HEK293 (cell line): ENCODE measurements around the gene NOM1.

Source experiments
- CTCF ChIA-PET: fragments of 350-600 bp; formaldehyde crosslinking; extraction: SDS; loops from one replicate; lab custom pipeline; 2021; ENCODE audit warnings: antibody characterized with exemption; lab: Yijun Ruan, JAX
- POLR2A ChIA-PET: fragments of 300-600 bp; formaldehyde crosslinking; extraction: SDS; loops from one replicate; lab custom pipeline; 2020; ENCODE audit warnings: antibody characterized with exemption, inconsistent platforms; lab: Yijun Ruan, JAX
- H3K27ac ChIP-seq: fragments of 200-500 bp; sonication (Bioruptor generic); 2 replicates; pipeline ENCODE4 v1.5.1; 2014; ENCODE audit warnings: low read depth, low read length, control low read depth, inconsistent platforms; ENCODE audit errors: extremely low read depth
- H3K36me3 ChIP-seq, 2 experiments: fragments of 200-500 bp in 1 of 2; sonication (Bioruptor generic) in 1 of 2; 1 replicate in 1 of 2; 2 replicates in 1 of 2; pipeline ENCODE4 v1.5.1; 2014 to 2017; ENCODE audit warnings: inconsistent platforms in 2 of 2, low read length in 2 of 2; ENCODE audit not compliant: control insufficient read depth in 2 of 2, insufficient read depth in 1 of 2
- H3K4me1 ChIP-seq: fragments of 200-500 bp; sonication (Bioruptor generic); 2 replicates; pipeline ENCODE4 v1.5.1; 2014; ENCODE audit warnings: mild to moderate bottlenecking, low read length, inconsistent platforms; ENCODE audit not compliant: control insufficient read depth, insufficient read depth
- H3K4me3 ChIP-seq: 2 replicates; pipeline ENCODE4 v1.5.1; 2011; ENCODE audit warnings: low read depth, mild to moderate bottlenecking, control low read depth, low read length, moderate library complexity
- H3K9me3 ChIP-seq: fragments of 200-500 bp; sonication (Bioruptor generic); 2 replicates; pipeline ENCODE4 v1.5.1; 2014; ENCODE audit warnings: low read depth, low read length, inconsistent platforms; ENCODE audit not compliant: control insufficient read depth, insufficient read depth
- HOXD13 ChIP-seq: sonication (generic); formaldehyde crosslinking; IDR thresholded peaks from 2 replicates; pipeline ENCODE4 v1.8.0; 2022; ENCODE audit warnings: missing genetic modification reagents, borderline replicate concordance
- SALL2 ChIP-seq: fragments of 450-650 bp; formaldehyde crosslinking; IDR thresholded peaks from 2 replicates; pipeline ENCODE4 v1.5.0; 2017; ENCODE audit warnings: missing biosample characterization, mild to moderate bottlenecking, missing genetic modification characterization, borderline replicate concordance
- ZNF132 ChIP-seq: fragments of 450-650 bp; formaldehyde crosslinking; IDR thresholded peaks from 2 replicates; pipeline ENCODE4 v1.5.1; 2017; ENCODE audit warnings: missing biosample characterization, missing genetic modification characterization, borderline replicate concordance
- ZNF174 ChIP-seq: fragments of 450-650 bp; formaldehyde crosslinking; IDR thresholded peaks from 2 replicates; pipeline ENCODE4 v1.5.0; 2017; ENCODE audit warnings: missing biosample characterization, mild to moderate bottlenecking, missing genetic modification characterization
- ZNF19 ChIP-seq: fragments of 450-650 bp; formaldehyde crosslinking; IDR thresholded peaks from 2 replicates; pipeline ENCODE4; 2016; ENCODE audit warnings: missing biosample characterization, missing genetic modification characterization, low read depth
- ZNF202 ChIP-seq: fragments of 450-650 bp; formaldehyde crosslinking; IDR thresholded peaks from 2 replicates; pipeline ENCODE4 v1.5.1; 2016; ENCODE audit warnings: missing biosample characterization, missing genetic modification characterization, borderline replicate concordance
- ZNF214 ChIP-seq: fragments of 450-650 bp; formaldehyde crosslinking; IDR thresholded peaks from 2 replicates; pipeline ENCODE4 v1.5.1; 2017; ENCODE audit warnings: missing biosample characterization, mild to moderate bottlenecking, missing genetic modification characterization, borderline replicate concordance
- ZNF266 ChIP-seq: fragments of 450-650 bp; formaldehyde crosslinking; IDR thresholded peaks from 2 replicates; pipeline ENCODE4 v1.5.1; 2016; ENCODE audit warnings: missing biosample characterization, missing genetic modification characterization, low read depth
- ZNF302 ChIP-seq: fragments of 450-650 bp; formaldehyde crosslinking; IDR thresholded peaks from 2 replicates; pipeline ENCODE4 v1.5.1; 2016; ENCODE audit warnings: missing biosample characterization, missing genetic modification characterization, low read depth
- ZNF473 ChIP-seq: fragments of 450-650 bp; formaldehyde crosslinking; IDR thresholded peaks from 2 replicates; pipeline ENCODE4 v1.5.1; 2017; ENCODE audit warnings: missing biosample characterization, missing genetic modification characterization
- ZNF48 ChIP-seq: fragments of 450-650 bp; formaldehyde crosslinking; IDR thresholded peaks from 2 replicates; pipeline ENCODE4 v1.5.1; 2016; ENCODE audit warnings: missing biosample characterization, missing genetic modification characterization
- ZNF629 ChIP-seq: fragments of 450-650 bp; formaldehyde crosslinking; IDR thresholded peaks from 2 replicates; pipeline ENCODE4 v1.5.1; 2017; ENCODE audit warnings: missing biosample characterization, missing genetic modification characterization
- ZNF830 ChIP-seq: fragments of 450-650 bp; IDR thresholded peaks from 2 replicates; pipeline ENCODE4 v1.5.0; 2018; ENCODE audit warnings: missing biosample characterization, missing genetic modification characterization, low read depth, mild to moderate bottlenecking, moderate library complexity
- TF ChIP-seq, protein P1 (sequence below): fragments of 450-650 bp; formaldehyde crosslinking; IDR thresholded peaks from 2 replicates; pipeline ENCODE4 v1.5.1; 2016; ENCODE audit warnings: missing biosample characterization, missing genetic modification characterization
- TF ChIP-seq, protein P2 (sequence below): fragments of 450-650 bp; formaldehyde crosslinking; IDR thresholded peaks from 2 replicates; pipeline ENCODE4 v1.5.1; 2017; ENCODE audit warnings: missing biosample characterization, missing genetic modification characterization
- TF ChIP-seq, protein P3 (sequence below): fragments of 450-650 bp; formaldehyde crosslinking; IDR thresholded peaks from 2 replicates; pipeline ENCODE4 v1.5.1; 2016; ENCODE audit warnings: missing biosample characterization, missing genetic modification characterization
- TF ChIP-seq, protein P4 (sequence below): fragments of 450-650 bp; formaldehyde crosslinking; IDR thresholded peaks from 2 replicates; pipeline ENCODE4 v1.5.1; 2016; ENCODE audit warnings: missing biosample characterization, missing genetic modification characterization

The NOM1 gene

DNA sequence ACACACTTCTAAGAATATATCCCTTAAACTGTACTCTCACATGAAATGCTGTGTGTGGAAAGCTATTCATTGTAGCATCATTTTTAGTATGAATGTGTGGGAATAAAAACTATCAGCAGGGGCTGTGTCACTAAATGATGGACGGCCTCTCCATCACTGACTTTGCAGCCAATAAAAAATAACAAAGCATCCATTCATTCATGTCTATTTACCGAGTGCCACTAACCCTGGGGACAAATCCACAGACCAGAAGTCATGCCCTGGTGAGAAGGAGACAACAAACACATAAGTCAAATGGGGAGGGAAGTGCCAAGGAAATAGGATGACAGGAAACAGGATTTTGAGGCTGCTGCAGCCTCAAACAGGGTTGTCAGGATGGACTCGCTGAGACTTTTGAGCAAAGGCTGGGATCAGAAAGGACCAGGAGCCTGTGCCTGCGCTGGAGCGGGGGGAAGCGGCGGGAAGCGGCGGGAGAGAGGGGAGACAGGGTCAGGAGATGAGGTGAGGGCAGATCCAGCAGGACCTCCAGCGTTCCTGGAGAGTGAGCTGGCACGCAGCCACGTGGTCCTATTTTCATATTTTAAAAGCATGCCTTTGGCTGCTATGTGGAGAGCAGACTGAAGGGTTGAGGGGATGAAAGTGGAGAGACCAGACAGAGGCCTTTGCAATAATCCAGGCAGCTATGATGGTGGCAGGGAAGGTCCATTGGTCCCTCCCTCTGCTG is 2.2 kb upstream of the NOM1 start:
- Histone ChIP-seq H3K4me1 (no peaks in the 10 kb centered on the region), H3K36me3 (peaks cover 0 to 4% of the 10 kb centered on the region in 2 experiments; a peak in 1 of 3 replicates), H3K4me3 (no peak overlapping the region), H3K27ac (no peak overlapping the region), H3K9me3 (no peaks in the 10 kb centered on the region)
- no peak for TF ChIP-seq ZNF629 (tag by site-specific recombination)
- TF ChIP-seq, protein P1, sequence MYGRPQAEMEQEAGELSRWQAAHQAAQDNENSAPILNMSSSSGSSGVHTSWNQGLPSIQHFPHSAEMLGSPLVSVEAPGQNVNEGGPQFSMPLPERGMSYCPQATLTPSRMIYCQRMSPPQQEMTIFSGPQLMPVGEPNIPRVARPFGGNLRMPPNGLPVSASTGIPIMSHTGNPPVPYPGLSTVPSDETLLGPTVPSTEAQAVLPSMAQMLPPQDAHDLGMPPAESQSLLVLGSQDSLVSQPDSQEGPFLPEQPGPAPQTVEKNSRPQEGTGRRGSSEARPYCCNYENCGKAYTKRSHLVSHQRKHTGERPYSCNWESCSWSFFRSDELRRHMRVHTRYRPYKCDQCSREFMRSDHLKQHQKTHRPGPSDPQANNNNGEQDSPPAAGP (tag by site-specific recombination) = no peak
- TF ChIP-seq ZNF214 (tag by site-specific recombination) = no peak
- no peak for TF ChIP-seq ZNF19 (tag by site-specific recombination)
- TF ChIP-seq, protein P2, sequence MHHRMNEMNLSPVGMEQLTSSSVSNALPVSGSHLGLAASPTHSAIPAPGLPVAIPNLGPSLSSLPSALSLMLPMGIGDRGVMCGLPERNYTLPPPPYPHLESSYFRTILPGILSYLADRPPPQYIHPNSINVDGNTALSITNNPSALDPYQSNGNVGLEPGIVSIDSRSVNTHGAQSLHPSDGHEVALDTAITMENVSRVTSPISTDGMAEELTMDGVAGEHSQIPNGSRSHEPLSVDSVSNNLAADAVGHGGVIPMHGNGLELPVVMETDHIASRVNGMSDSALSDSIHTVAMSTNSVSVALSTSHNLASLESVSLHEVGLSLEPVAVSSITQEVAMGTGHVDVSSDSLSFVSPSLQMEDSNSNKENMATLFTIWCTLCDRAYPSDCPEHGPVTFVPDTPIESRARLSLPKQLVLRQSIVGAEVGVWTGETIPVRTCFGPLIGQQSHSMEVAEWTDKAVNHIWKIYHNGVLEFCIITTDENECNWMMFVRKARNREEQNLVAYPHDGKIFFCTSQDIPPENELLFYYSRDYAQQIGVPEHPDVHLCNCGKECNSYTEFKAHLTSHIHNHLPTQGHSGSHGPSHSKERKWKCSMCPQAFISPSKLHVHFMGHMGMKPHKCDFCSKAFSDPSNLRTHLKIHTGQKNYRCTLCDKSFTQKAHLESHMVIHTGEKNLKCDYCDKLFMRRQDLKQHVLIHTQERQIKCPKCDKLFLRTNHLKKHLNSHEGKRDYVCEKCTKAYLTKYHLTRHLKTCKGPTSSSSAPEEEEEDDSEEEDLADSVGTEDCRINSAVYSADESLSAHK = no peak
- CTCF ChIA-PET = interaction anchor here (0.6 to 1.1 kb wide), 4 partner anchors 10 to 326 kb away, joined by 3 to 6 read pairs (median 3); no protein-coding TSS in a partner anchor
- POLR2A ChIA-PET = no interaction called here

DNA sequence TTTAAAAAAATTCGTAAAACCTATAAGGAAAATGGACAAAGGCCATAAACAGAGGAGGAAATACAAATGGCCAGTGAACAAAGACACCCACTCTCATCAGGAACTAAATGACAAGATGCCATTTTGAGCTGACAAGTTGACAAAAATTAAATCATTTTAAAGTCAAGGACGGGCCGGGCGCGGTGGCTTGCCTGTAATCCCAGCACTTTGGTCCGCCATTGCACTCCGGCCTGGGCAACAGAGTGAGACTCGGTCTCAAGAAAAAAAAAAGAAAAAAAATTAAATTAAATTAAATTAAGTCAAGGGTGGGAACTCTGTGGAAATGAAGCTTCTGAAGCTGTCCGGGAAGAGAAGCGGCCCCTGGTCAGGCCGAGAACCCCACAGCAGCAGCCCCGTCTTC is 1.2 kb upstream of the NOM1 start:
- no peaks in the 10 kb centered on the region for H3K4me1 ChIP-seq
- CTCF ChIA-PET = interaction anchor here (0.6 to 1.1 kb wide), 3 partner anchors 22 to 237 kb away, joined by 3 to 6 read pairs (median 3); no protein-coding TSS in a partner anchor
- no peak for TF ChIP-seq ZNF174 (tag by site-specific recombination)
- no peak for TF ChIP-seq ZNF830 (tag by site-specific recombination)
- no peak for TF ChIP-seq ZNF202 (tag by site-specific recombination)
- no peak for TF ChIP-seq ZNF132 (tag by site-specific recombination)
- TF ChIP-seq, protein P1 (tag by site-specific recombination) = no peak
- no peak for TF ChIP-seq ZNF473 (tag by site-specific recombination)
- no peak for TF ChIP-seq ZNF302
- no peak for TF ChIP-seq ZNF266 (tag by site-specific recombination)
- TF ChIP-seq, protein P3, sequence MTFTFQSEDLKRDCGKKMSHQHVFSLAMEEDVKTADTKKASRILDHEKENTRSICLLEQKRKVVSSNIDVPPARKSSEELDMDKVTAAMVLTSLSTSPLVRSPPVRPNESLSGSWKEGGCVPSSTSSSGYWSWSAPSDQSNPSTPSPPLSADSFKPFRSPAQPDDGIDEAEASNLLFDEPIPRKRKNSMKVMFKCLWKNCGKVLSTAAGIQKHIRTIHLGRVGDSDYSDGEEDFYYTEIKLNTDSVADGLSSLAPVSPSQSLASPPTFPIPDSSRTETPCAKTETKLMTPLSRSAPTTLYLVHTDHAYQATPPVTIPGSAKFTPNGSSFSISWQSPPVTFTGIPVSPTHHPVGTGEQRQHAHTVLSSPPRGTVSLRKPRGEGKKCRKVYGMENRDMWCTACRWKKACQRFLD (tag by site-specific recombination) = no peak
- TF ChIP-seq HOXD13 (CRISPR knock-in tag) = no peak
- TF ChIP-seq SALL2 (tag by site-specific recombination) = no peak
- no peak for TF ChIP-seq ZNF48 (tag by site-specific recombination)
- TF ChIP-seq, protein P4, sequence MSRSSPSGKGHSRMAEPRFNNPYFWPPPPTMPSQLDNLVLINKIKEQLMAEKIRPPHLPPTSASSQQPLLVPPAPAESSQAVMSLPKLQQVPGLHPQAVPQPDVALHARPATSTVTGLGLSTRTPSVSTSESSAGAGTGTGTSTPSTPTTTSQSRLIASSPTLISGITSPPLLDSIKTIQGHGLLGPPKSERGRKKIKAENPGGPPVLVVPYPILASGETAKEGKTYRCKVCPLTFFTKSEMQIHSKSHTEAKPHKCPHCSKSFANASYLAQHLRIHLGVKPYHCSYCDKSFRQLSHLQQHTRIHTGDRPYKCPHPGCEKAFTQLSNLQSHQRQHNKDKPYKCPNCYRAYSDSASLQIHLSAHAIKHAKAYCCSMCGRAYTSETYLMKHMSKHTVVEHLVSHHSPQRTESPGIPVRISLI (tag by site-specific recombination) = no peak
- peaks cover 0 to 15% of the 10 kb centered on the region in 2 experiments; a peak in 1 of 3 replicates for H3K36me3 ChIP-seq
- H3K27ac ChIP-seq = no peak overlapping the region
- POLR2A ChIA-PET = no interaction called here
- H3K9me3 ChIP-seq = no peaks in the 10 kb centered on the region
- no peak overlapping the region for H3K4me3 ChIP-seq
